ENCODE results near the gene ZNF484.
A peak's percentile ranks its signal among the peaks of the same experiment; 100 is the strongest.
"Not testable (repeated sequence)": the region's sequence is repeated elsewhere in the genome, so short reads cannot be mapped to it uniquely, and the experiment has no call there.

The ZNF484 gene

GRCh38 chr9:92860867-92861266, 17.0 kb downstream of the ZNF484 start:
- no peak for DNase-seq (ENCODE audit: low read depth)

- DNase-seq (ENCODE audit: low read depth), result no peak
These were observed 20.6 kb downstream of the ZNF484 start for GRCh38 chr9:92857236-92857635.

- DNase-seq (ENCODE audit: low read depth), result no peak
These were observed 24.1 kb downstream of the ZNF484 start for GRCh38 chr9:92853716-92854115.

- no peak for DNase-seq (ENCODE audit: low read depth)
These were observed 26.9 kb downstream of the ZNF484 start for GRCh38 chr9:92850898-92851297.

- not testable (repeated sequence) for DNase-seq (ENCODE audit: low read depth)
These were observed 29.1 kb downstream of the ZNF484 start for GRCh38 chr9:92848740-92849139.

- no peak for DNase-seq (ENCODE audit: low read depth)
These were observed 31.1 kb downstream of the ZNF484 start for GRCh38 chr9:92846662-92847145.

- not testable (repeated sequence) for DNase-seq (ENCODE audit: low read depth)
These were observed 39.4 kb downstream of the ZNF484 start for GRCh38 chr9:92838411-92838810.

- DNase-seq (ENCODE audit: low read depth), result no peak
These were observed 40.6 kb downstream of the ZNF484 start for GRCh38 chr9:92837191-92837590.

GRCh38 chr9:92829420-92829819, 48.4 kb downstream of the ZNF484 start:
- no peak for DNase-seq (ENCODE audit: low read depth)

- DNase-seq (ENCODE audit: low read depth), result not testable (repeated sequence)
These were observed 52.8 kb downstream of the ZNF484 start for GRCh38 chr9:92825065-92825464.

- DNase-seq (ENCODE audit: low read depth), result no peak
These were observed 56.9 kb downstream of the ZNF484 start for GRCh38 chr9:92820964-92821363.

GRCh38 chr9:92819898-92820297, 57.9 kb downstream of the ZNF484 start:
- not testable (repeated sequence) for DNase-seq (ENCODE audit: low read depth)

GRCh38 chr9:92809629-92810326, 68.1 kb downstream of the ZNF484 start:
- DNase-seq (ENCODE audit: low read depth), result not testable (repeated sequence)

GRCh38 chr9:92808726-92809451, 68.9 kb downstream of the ZNF484 start:
- peak; percentile 5 for DNase-seq (ENCODE audit: low read depth)

- no peak for DNase-seq (ENCODE audit: low read depth)
These were observed 69.8 kb downstream of the ZNF484 start for GRCh38 chr9:92807757-92808725.

GRCh38 chr9:92807031-92807756, 70.6 kb downstream of the ZNF484 start:
- no peak for DNase-seq (ENCODE audit: low read depth)

- DNase-seq (ENCODE audit: low read depth), result no peak
These were observed 73.1 kb downstream of the ZNF484 start for GRCh38 chr9:92804727-92805126.

GRCh38 chr9:92798358-92798757, 79.5 kb downstream of the ZNF484 start:
- no peak for DNase-seq (ENCODE audit: low read depth)

- DNase-seq (ENCODE audit: low read depth), result not testable (repeated sequence)
These were observed 81.5 kb downstream of the ZNF484 start for GRCh38 chr9:92796337-92796804.

- no peak for DNase-seq (ENCODE audit: low read depth)
These were observed 82.1 kb downstream of the ZNF484 start for GRCh38 chr9:92795598-92796336.
